GM12864 (cell line): ENCODE data around the gene LRRTM4.

ENCODE experiments used
- DNase-seq: peaks from one replicate; pipeline ENCODE4 v3.0.0-alpha.2; 2011; ENCODE audit warnings: low read depth
- H3K4me3 ChIP-seq: 2 replicates; pipeline ENCODE4 v1.5.1; 2011; ENCODE audit warnings: mild to moderate bottlenecking, low read depth, low read length, control low read depth
- TF ChIP-seq, protein P1 (sequence below): IDR thresholded peaks from 2 replicates; pipeline ENCODE4 v1.5.1; 2011; ENCODE audit warnings: low read depth, mild to moderate bottlenecking, moderate library complexity, low read length, control low read depth, inconsistent platforms; ENCODE audit errors: missing control alignments

Gene LRRTM4

GRCh38 chr2:76745605-76746004 is 776.6 kb downstream of the LRRTM4 start:
- no peak for DNase-seq
- TF ChIP-seq, protein P1, sequence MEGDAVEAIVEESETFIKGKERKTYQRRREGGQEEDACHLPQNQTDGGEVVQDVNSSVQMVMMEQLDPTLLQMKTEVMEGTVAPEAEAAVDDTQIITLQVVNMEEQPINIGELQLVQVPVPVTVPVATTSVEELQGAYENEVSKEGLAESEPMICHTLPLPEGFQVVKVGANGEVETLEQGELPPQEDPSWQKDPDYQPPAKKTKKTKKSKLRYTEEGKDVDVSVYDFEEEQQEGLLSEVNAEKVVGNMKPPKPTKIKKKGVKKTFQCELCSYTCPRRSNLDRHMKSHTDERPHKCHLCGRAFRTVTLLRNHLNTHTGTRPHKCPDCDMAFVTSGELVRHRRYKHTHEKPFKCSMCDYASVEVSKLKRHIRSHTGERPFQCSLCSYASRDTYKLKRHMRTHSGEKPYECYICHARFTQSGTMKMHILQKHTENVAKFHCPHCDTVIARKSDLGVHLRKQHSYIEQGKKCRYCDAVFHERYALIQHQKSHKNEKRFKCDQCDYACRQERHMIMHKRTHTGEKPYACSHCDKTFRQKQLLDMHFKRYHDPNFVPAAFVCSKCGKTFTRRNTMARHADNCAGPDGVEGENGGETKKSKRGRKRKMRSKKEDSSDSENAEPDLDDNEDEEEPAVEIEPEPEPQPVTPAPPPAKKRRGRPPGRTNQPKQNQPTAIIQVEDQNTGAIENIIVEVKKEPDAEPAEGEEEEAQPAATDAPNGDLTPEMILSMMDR, result no peak
- no peak overlapping the region for H3K4me3 ChIP-seq

- H3K4me3 ChIP-seq, result no peak overlapping the region
- TF ChIP-seq, protein P1, result no peak
- DNase-seq, result no peak
Measured at GRCh38 chr2:76737607-76738006, 784.6 kb downstream of the LRRTM4 start.

DNA sequence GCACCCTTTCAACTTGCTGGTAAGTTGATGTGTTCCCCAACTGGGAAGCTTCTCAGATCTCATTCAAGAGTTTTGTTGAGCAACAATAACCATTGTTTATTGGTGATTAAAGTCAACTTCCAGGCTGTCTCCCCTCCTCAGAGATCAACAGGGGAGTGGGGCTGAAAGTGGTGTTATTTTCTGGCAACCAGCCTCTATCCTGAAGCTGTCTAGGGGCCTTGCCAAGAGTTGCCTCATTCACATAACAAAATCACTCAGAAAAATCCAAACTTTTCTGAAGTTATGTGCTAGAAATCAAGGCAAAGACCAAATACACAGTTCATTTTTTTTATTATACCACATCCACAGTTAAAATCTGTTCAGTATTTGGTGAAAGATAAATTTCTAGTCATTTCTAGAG is 788.4 kb downstream of the LRRTM4 start:
- TF ChIP-seq, protein P1, result no peak
- H3K4me3 ChIP-seq, result no peak overlapping the region

GRCh38 chr2:76731157-76731556 is 791.0 kb downstream of the LRRTM4 start:
- H3K4me3 ChIP-seq, result no peak overlapping the region
- TF ChIP-seq, protein P1, result no peak
- DNase-seq, result no peak

More for the DNA sequence above, 788.4 kb downstream of the LRRTM4 start:
- DNase-seq, result no peak

DNA sequence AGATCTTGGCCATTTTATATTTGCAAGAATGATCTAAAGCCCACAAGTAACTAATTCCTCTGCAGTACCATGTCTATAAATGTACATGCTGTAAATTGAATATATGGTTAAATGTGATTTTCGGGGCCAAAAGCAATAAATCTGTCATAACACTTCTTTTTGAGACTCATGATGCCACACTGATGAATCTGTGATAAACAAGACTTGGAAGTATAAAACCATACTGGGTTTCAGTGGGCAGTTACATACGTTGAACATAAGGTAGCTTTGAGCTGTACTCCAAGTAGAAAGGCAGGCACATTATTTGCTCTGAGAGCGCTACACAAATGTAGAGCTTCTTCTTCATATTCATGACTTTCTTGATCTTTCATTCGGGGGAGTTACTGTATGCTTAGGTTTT is 792.2 kb downstream of the LRRTM4 start:
- TF ChIP-seq, protein P1, result no peak
- DNase-seq, result no peak
- no peak overlapping the region for H3K4me3 ChIP-seq

- H3K4me3 ChIP-seq, result no peak overlapping the region
- TF ChIP-seq, protein P1, result no peak
- DNase-seq, result no peak
Measured at GRCh38 chr2:76721226-76721625, 801.0 kb downstream of the LRRTM4 start.

- no peak overlapping the region for H3K4me3 ChIP-seq
- no peak for DNase-seq
- TF ChIP-seq, protein P1, result no peak
Measured at GRCh38 chr2:76713312-76713711, 808.9 kb downstream of the LRRTM4 start.
